HG03135 (cell line): ENCODE results near the gene MAMDC2.

Experiments
- ATAC-seq: cut with Tn5 transposase; IDR thresholded peaks from one replicate; pipeline ENCODE4 v1.9.1; 2021; ENCODE audit warnings: mild to moderate bottlenecking, moderate library complexity; ENCODE audit not compliant: unreplicated experiment

MAMDC2 gene

GRCh38 chr9:70256123-70256551, 212.5 kb downstream of the MAMDC2 start:
- ATAC-seq: no peak

GRCh38 chr9:70257502-70257901, 213.9 kb downstream of the MAMDC2 start:
- no peak for ATAC-seq

GRCh38 chr9:70257991-70258691, 214.5 kb downstream of the MAMDC2 start:
- ATAC-seq: peak; percentile 41

- peak; percentile 86 for ATAC-seq
These were observed 215.3 kb downstream of the MAMDC2 start, which contains the start of gene SMC5 for GRCh38 chr9:70258692-70259511. Gene SMC5 (plus strand): TSS chr9:70258978. CDS start chr9:70259079, 101 bp downstream.

- ATAC-seq: no peak
These were observed 215.8 kb downstream of the MAMDC2 start for GRCh38 chr9:70259512-70259802.

GRCh38 chr9:70260007-70260443, 216.4 kb downstream of the MAMDC2 start:
- no peak for ATAC-seq

GRCh38 chr9:70260606-70261005, 217.0 kb downstream of the MAMDC2 start:
- ATAC-seq: no peak

GRCh38 chr9:70261131-70261870, 217.7 kb downstream of the MAMDC2 start:
- ATAC-seq: no peak

GRCh38 chr9:70262366-70262765, 218.7 kb downstream of the MAMDC2 start:
- ATAC-seq: no peak

- no peak for ATAC-seq
These were observed 219.3 kb downstream of the MAMDC2 start for GRCh38 chr9:70262948-70263347.

- ATAC-seq: no peak
These were observed 219.8 kb downstream of the MAMDC2 start for GRCh38 chr9:70263421-70263820.
